Glomerular endothelial cell (primary cell): ENCODE results near the gene SLC35A2. TPM values are rescaled to one million over a fixed set of nuclear protein-coding genes. Genes with fewer than 3 reads are reported as not detected.
"Not testable (repeated sequence)": the region's sequence is repeated elsewhere in the genome, so short reads cannot be mapped to it uniquely, and the experiment has no call there.

Experiments used
- DNase-seq: peaks from one replicate; pipeline ENCODE4 v3.0.0-alpha.2; 2011; ENCODE audit warnings: low read depth, low spot score; ENCODE audit errors: extremely low read depth
- total RNA-seq: library from RNA; depleted of rRNA; stranded (reverse); fragments of >200 nt; gene quantifications from 2 replicates; pipeline ENCODE4 v1.2.3, GENCODE V29; 2015

The SLC35A2 gene
- total RNA-seq, 1 donor from 2014 or later = 27.3 TPM

DNA sequence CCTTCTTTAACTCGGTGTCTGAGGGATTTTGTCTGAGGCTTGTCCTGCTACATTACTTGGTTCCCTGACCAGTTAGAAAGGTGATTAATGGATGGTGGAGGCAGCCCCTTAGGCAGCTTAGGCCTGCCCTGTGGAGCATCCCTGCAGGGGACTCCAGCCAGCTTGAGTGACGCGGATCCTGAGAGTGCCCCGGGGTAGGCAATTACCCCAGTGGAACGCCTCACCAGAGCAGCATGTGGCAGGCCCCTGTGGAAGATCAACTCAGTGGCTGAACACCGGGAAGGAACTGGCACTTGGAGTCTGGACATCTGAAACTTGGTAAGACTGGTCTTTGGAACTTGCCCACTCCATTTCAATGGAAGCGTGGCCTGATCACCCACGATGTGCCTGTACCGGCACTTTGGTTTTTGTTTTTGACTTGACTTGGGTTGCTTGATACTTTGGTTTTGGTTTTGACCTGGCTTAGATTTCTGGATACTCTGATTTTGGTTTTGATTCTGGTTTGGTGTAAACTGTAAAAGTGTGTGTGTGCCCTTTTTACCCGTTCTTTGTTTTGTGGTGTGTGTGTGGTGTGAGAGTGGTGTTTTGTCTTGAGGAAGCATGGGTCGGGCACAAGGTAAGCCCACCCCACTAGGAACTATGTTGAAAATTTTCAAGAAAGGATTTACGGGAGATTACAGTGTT, 57.2 kb downstream of the SLC35A2 start:
- DNase-seq = not testable (repeated sequence)

GRCh38 chrX:48853494-48853893, 58.0 kb downstream of the SLC35A2 start:
- DNase-seq = not testable (repeated sequence)

Other genes with a start within 250 kb of the SLC35A2 start
- gene WAS, start 227.8 kb downstream of the SLC35A2 start, total RNA-seq = 0.39 and 0.53 TPM in 2 replicates
- 4.4 and 10.0 TPM in 2 replicates for gene SUV39H1, start 214.9 kb downstream of the SLC35A2 start, total RNA-seq
- not detected in 2 replicates for gene GLOD5, start 149.9 kb downstream of the SLC35A2 start, total RNA-seq
- not detected in 2 replicates for gene GATA1, start 125.1 kb downstream of the SLC35A2 start, total RNA-seq
- gene HDAC6, start 109.6 kb downstream of the SLC35A2 start, total RNA-seq = 31.9 and 57.1 TPM in 2 replicates
- gene ERAS, start 85.1 kb downstream of the SLC35A2 start, total RNA-seq = not detected in 2 replicates
- gene PCSK1N, start 76.0 kb downstream of the SLC35A2 start, total RNA-seq = 1.5 and 8.9 TPM in 2 replicates
- gene TIMM17B, start 13.9 kb downstream of the SLC35A2 start, total RNA-seq = 32.7 and 34.2 TPM in 2 replicates
- 51.3 and 57.9 TPM in 2 replicates for gene PQBP1, start 13.7 kb downstream of the SLC35A2 start, total RNA-seq
- 5.3 TPM in 2 replicates for gene PIM2, start 7.4 kb upstream of the SLC35A2 start, total RNA-seq
- gene OTUD5, start 46.0 kb upstream of the SLC35A2 start, total RNA-seq = 43.6 and 53.3 TPM in 2 replicates
- gene KCND1, start 60.2 kb upstream of the SLC35A2 start, total RNA-seq = 0.78 and 1.3 TPM in 2 replicates
- 24.4 and 38.2 TPM in 2 replicates for gene GRIPAP1, start 90.6 kb upstream of the SLC35A2 start, total RNA-seq
- gene TFE3, start 131.7 kb upstream of the SLC35A2 start, total RNA-seq = 50.1 and 72.2 TPM in 2 replicates
- gene CCDC120, start 147.4 kb upstream of the SLC35A2 start, total RNA-seq = 2.3 and 5.7 TPM in 2 replicates
- 14.1 and 34.1 TPM in 2 replicates for gene PRAF2, start 162.4 kb upstream of the SLC35A2 start, total RNA-seq
- gene WDR45, start 168.2 kb upstream of the SLC35A2 start, total RNA-seq = 33.4 and 49.3 TPM in 2 replicates
- gene GPKOW, start 212.1 kb upstream of the SLC35A2 start, total RNA-seq = 21.0 and 32.6 TPM in 2 replicates